HepG2 (cell line): ENCODE results near the gene ALG9. TPM values are rescaled to one million over a fixed set of nuclear protein-coding genes. Genes with fewer than 3 reads are reported as not detected.

Source experiments
- ATAC-seq: fragments of 200-7000 bp; cut with Tn5 transposase; 3 replicates; pipeline ENCODE4 v1.9.1; 2020; ENCODE audit warnings: mild to moderate bottlenecking, moderate library complexity
- BruUV-seq: library from RNA; stranded (reverse); fragments of 400-500 nt; replicated peaks from 2 replicates; lab custom pipeline; 2021; lab: Mats Ljungman, UMichigan
- CTCF ChIA-PET: fragments of 300-600 bp; formaldehyde crosslinking; extraction: SDS; loops from one replicate; lab custom pipeline; 2021; ENCODE audit warnings: low total read pairs, inconsistent platforms, low intra/inter-chr PET ratio; lab: Yijun Ruan, JAX
- POLR2A ChIA-PET: fragments of 350-600 bp; sonication (Branson Sonifier 250); formaldehyde crosslinking; loops from one replicate; lab custom pipeline; 2020; ENCODE audit warnings: antibody characterized with exemption, inconsistent platforms; lab: Yijun Ruan, JAX
- DNase-seq: peaks from one replicate; pipeline ENCODE4 v3.0.0-alpha.2; 2015; ENCODE audit warnings: low spot score
- FAIRE-seq: peaks from 3 replicates; lab custom pipeline; 2011; peaks lifted over from hg19 to GRCh38; lab: Jason Lieb, UNC
- H2AFZ ChIP-seq: one replicate; pipeline ENCODE4 v1.6.1; 2011; ENCODE audit warnings: low read length, inconsistent platforms
- H3K27ac ChIP-seq: fragments of 300-600 bp; 3 replicates; pipeline ENCODE4 v1.8.0; 2011; ENCODE audit warnings: mixed run types, mild to moderate bottlenecking, mixed read lengths, low read length, inconsistent platforms; ENCODE audit not compliant: insufficient read depth; ENCODE audit errors: extremely low read length
- H3K27me3 ChIP-seq, 2 experiments: fragments of 200-600 bp in 1 of 2; 2 replicates in 1 of 2; 3 replicates in 1 of 2; pipeline versions ENCODE4 v1.6.0 to v1.8.0; 2011; ENCODE audit warnings: low read length in 2 of 2, mild to moderate bottlenecking in 2 of 2, moderate library complexity in 2 of 2, inconsistent platforms in 1 of 2; ENCODE audit not compliant: insufficient read depth in 2 of 2, control insufficient read depth in 1 of 2
- H3K36me3 ChIP-seq, 2 experiments: fragments of 200-600 bp in 1 of 2; replicated peaks in 1 of 2; 2 replicates in 1 of 2; 3 replicates in 1 of 2; pipeline versions ENCODE4 v1.5.1 to v1.8.0; 2011; ENCODE audit warnings: low read length in 2 of 2, inconsistent platforms in 1 of 2; ENCODE audit not compliant: insufficient read depth in 2 of 2, control insufficient read depth in 1 of 2
- H3K4me1 ChIP-seq: 2 replicates; pipeline ENCODE4 v1.5.1; 2012; ENCODE audit warnings: low read length, inconsistent platforms; ENCODE audit not compliant: insufficient read depth
- H3K4me2 ChIP-seq: 2 replicates; pipeline ENCODE4 v1.6.0; 2011; ENCODE audit warnings: low read depth, low read length, inconsistent platforms
- H3K4me3 ChIP-seq, 3 experiments: fragments of 200-600 bp in 1 of 3; sonication (generic), shearing (Covaris generic) in 1 of 3; replicated peaks in 1 of 3; 2 replicates each; pipeline ENCODE4 v1.5.1; 2011 to 2016; ENCODE audit warnings: low read length in 3 of 3, inconsistent platforms in 2 of 3, low read depth in 2 of 3, mild to moderate bottlenecking in 2 of 3, control low read depth in 1 of 3, mixed read lengths in 1 of 3; ENCODE audit not compliant: insufficient read depth in 1 of 3
- H3K79me2 ChIP-seq: one replicate; pipeline ENCODE4 v1.6.1; 2011; ENCODE audit warnings: low read length, inconsistent platforms; ENCODE audit not compliant: insufficient read depth
- H3K9ac ChIP-seq: 2 replicates; pipeline ENCODE4 v1.6.0; 2011; ENCODE audit warnings: mild to moderate bottlenecking, low read depth, low read length, inconsistent platforms; ENCODE audit not compliant: insufficient read depth
- H3K9me3 ChIP-seq: 2 replicates; pipeline ENCODE4 v1.5.1; 2012; ENCODE audit warnings: mild to moderate bottlenecking, low read length
- H4K20me1 ChIP-seq: 2 replicates; pipeline ENCODE4 v1.6.0; 2011; ENCODE audit warnings: inconsistent platforms, mild to moderate bottlenecking, low read length, moderate library complexity; ENCODE audit not compliant: insufficient read depth
- AKAP8 ChIP-seq: sonication (generic); formaldehyde crosslinking; IDR thresholded peaks from 2 replicates; pipeline ENCODE4 v1.5.1; 2020; ENCODE audit warnings: mild to moderate bottlenecking, missing genetic modification reagents
- ARHGAP35 ChIP-seq: sonication (generic); formaldehyde crosslinking; IDR thresholded peaks from 2 replicates; pipeline ENCODE4 v1.9.0; 2022; ENCODE audit warnings: mild to moderate bottlenecking, inconsistent platforms, moderate library complexity, missing genetic modification reagents, borderline replicate concordance
- NR2F6 ChIP-seq, 2 experiments: IDR thresholded peaks; 2 replicates each; pipeline ENCODE4 v1.6.1; 2016; ENCODE audit warnings: antibody characterized with exemption in 1 of 2, mild to moderate bottlenecking in 1 of 2
- PAXIP1 ChIP-seq: sonication (generic); formaldehyde crosslinking; conservative IDR thresholded peaks from 2 replicates; pipeline ENCODE4 v1.4.0; 2020; ENCODE audit warnings: mild to moderate bottlenecking, missing genetic modification reagents, moderate library complexity
- RELA ChIP-seq: sonication (generic); formaldehyde crosslinking; IDR thresholded peaks from 2 replicates; pipeline ENCODE4 v1.4.0; 2020; ENCODE audit warnings: missing genetic modification reagents
- SATB2 ChIP-seq: sonication (generic); formaldehyde crosslinking; IDR thresholded peaks from 2 replicates; pipeline ENCODE4 v1.5.0; 2020; ENCODE audit warnings: missing genetic modification reagents
- TBX3 ChIP-seq: fragments of 450-650 bp; IDR thresholded peaks from 2 replicates; pipeline ENCODE4 v1.6.1; 2017; ENCODE audit warnings: antibody characterized with exemption, mild to moderate bottlenecking, inconsistent platforms, borderline replicate concordance
- THAP11 ChIP-seq: IDR thresholded peaks from 2 replicates; pipeline ENCODE4 v1.6.1; 2016; ENCODE audit warnings: missing biosample characterization, missing genetic modification reagents
- TIGD3 ChIP-seq: sonication (generic); formaldehyde crosslinking; IDR thresholded peaks from 2 replicates; pipeline ENCODE4 v1.5.1; 2020; ENCODE audit warnings: mild to moderate bottlenecking, missing genetic modification reagents, borderline replicate concordance
- ZBTB25 ChIP-seq: IDR thresholded peaks from 2 replicates; pipeline ENCODE4 v1.6.1; 2018; ENCODE audit warnings: missing genetic modification reagents
- ZNF3 ChIP-seq: IDR thresholded peaks from 2 replicates; pipeline ENCODE4 v1.7.0; 2017; ENCODE audit warnings: inconsistent platforms
- ZNF609 ChIP-seq: sonication (generic); formaldehyde crosslinking; IDR thresholded peaks from 2 replicates; pipeline ENCODE4 v1.4.0; 2020; ENCODE audit warnings: mild to moderate bottlenecking, missing genetic modification reagents, borderline replicate concordance
- ZSCAN21 ChIP-seq: sonication (generic); formaldehyde crosslinking; IDR thresholded peaks from 2 replicates; pipeline ENCODE4 v1.8.0; 2022; ENCODE audit warnings: mild to moderate bottlenecking, missing genetic modification reagents, moderate library complexity, borderline replicate concordance
- WGBS: methylation state at CpG from one replicate; pipeline ENCODE4 v1.1.6; 2017; ENCODE audit warnings: low lambda C conversion rate; 5-methylcytosine and 5-hydroxymethylcytosine counted together
- in situ Hi-C: cut with HindIII; loops from 2 replicates; pipeline ENCODE4 v1.10.0; 2017; ENCODE audit warnings: low pct_unique_long_range_greater_than_20kb; ENCODE audit not compliant: extremely low pct_ligation_motif_present
- intact Hi-C: fragments of 100-400 bp; cut with micrococcal nuclease; formaldehyde crosslinking; loops from one replicate; pipeline ENCODE4 v1.10.0; 2022; ENCODE audit not compliant: unreplicated experiment
- polyA plus RNA-seq, 8 experiments: library from polyadenylated mRNA; depleted of rRNA in 3 of 8; stranded (reverse) in 7 of 8; unstranded in 1 of 8; fragments of >200 nt; fragmentation: Illumina TruSeq in 4 of 8; extraction: Trizol in 4 of 8; gene quantifications; 2 replicates each; pipeline versions ENCODE4 v1.2.1 to v1.2.3, GENCODE V29; 2011 to 2016; ENCODE audit warnings: low read depth in 4 of 8, missing spikeins in 1 of 8, mixed read lengths in 1 of 8; ENCODE audit not compliant: insufficient read depth in 1 of 8
- total RNA-seq, 5 experiments: library from RNA; depleted of rRNA; stranded (reverse); fragments of >200 nt; fragmentation: Illumina TruSeq; extraction: Trizol; gene quantifications; 2 replicates each; pipeline ENCODE4 v1.2.3, GENCODE V29; 2016; ENCODE audit warnings: low read depth in 1 of 5

Gene ALG9
- total and polyA plus RNA-seq, 2 of the 13 experiments (the other 11 are each of a cell fraction or from before 2014, with no cell fraction given) = 39.4 to 40.6 TPM

GRCh38 chr11:111870522-111870885 is 877 bp downstream of the ALG9 start (continued):
- TF ChIP-seq ZNF609 (no peak), TBX3 (0 out of 2 replicates have a peak, but pooled peaks have one; percentile 10), AKAP8 (0 out of 2 replicates have a peak, but pooled peaks have one; percentile 1), ZNF3 (CRISPR knock-in tag) (no peak), NR2F6 (IDR thresholded peaks at IDR 0.05) (no peak), NR2F6 (CRISPR knock-in tag; IDR thresholded peaks at IDR 0.05) (0 out of 2 replicates have a peak, but pooled peaks have one; percentile 5), THAP11 (CRISPR knock-in tag) (no peak), RELA (CRISPR knock-in tag) (no peak), SATB2 (no peak)

GRCh38 chr11:111870113-111870512 is 1.3 kb downstream of the ALG9 start:
- peak overlapping the region; percentile 92 for H3K9ac ChIP-seq
- CTCF ChIA-PET = no interaction called here
- no peak for TF ChIP-seq ARHGAP35 (CRISPR knock-in tag)
- no peak for TF ChIP-seq ZSCAN21 (CRISPR knock-in tag)
- TF ChIP-seq ZBTB25 (CRISPR knock-in tag) = no peak
- no peak for TF ChIP-seq PAXIP1
- TF ChIP-seq TIGD3 (CRISPR knock-in tag) = no peak

More at GRCh38 chr11:111870113-111870512, 1.3 kb downstream of the ALG9 start:
- POLR2A ChIA-PET = interaction anchor here (0.9 to 2.8 kb wide), 12 partner anchors 10 to 136 kb away, joined by 3 to 21 read pairs (median 6); partner anchors contain the start of genes C11orf52, CFAP68, DIXDC1 and PPP2R1B
- Histone ChIP-seq H3K4me1 (peaks cover 24% of the 10 kb centered on the region), H3K79me2 (peaks cover 4% of the 10 kb centered on the region), H3K4me2 (peak overlapping the region; percentile 97), H2AFZ (no peak overlapping the region), H3K27me3 (no peaks in the 10 kb centered on the region), H3K36me3 (peaks cover 7 to 32% of the 10 kb centered on the region in 2 experiments), H3K9me3 (no peaks in the 10 kb centered on the region), H3K4me3 (peak overlapping the region; percentile 94 to 98 (median 95); a peak in 5 of 6 replicates), H4K20me1 (no peaks in the 10 kb centered on the region), H3K27ac (peak overlapping the region; percentile 92)
- 66% methylated on average over 1 of the region's 1 CpG for WGBS
- intact Hi-C loops (no loop called here), in situ Hi-C loops (no loop called here)
- ATAC-seq (no peak), DNase-seq (no peak), FAIRE-seq (no peak)
- no TSS peak for BruUV-seq
